Progenitor cell of endocrine pancreas (in vitro differentiated cells): ENCODE data around the gene RAD51B. TPM values are rescaled to one million over a fixed set of nuclear protein-coding genes. Genes with fewer than 3 reads are reported as not detected.

ENCODE experiments used
- DNase-seq: peaks from one replicate; pipeline ENCODE4 v3.0.0; 2021; ENCODE audit warnings: low spot score; ENCODE audit not compliant: unreplicated experiment
- H3K27ac Mint-ChIP-seq: 2 replicates; pipeline ENCODE4 v1.8.0; 2021; ENCODE audit warnings: mild to moderate bottlenecking, moderate library complexity, mixed read lengths
- H3K27me3 Mint-ChIP-seq: 2 replicates; pipeline ENCODE4 v1.8.0; 2021; ENCODE audit warnings: mixed read lengths
- H3K36me3 Mint-ChIP-seq: 2 replicates; pipeline ENCODE4 v1.8.0; 2022; ENCODE audit warnings: mixed read lengths; ENCODE audit not compliant: insufficient read depth
- H3K4me1 Mint-ChIP-seq: 2 replicates; pipeline ENCODE4 v1.8.0; 2021; ENCODE audit warnings: low read depth, mixed read lengths
- H3K4me3 Mint-ChIP-seq: 2 replicates; pipeline ENCODE4 v1.8.0; 2021; ENCODE audit warnings: low read depth, mild to moderate bottlenecking, moderate library complexity, mixed read lengths
- H3K9me3 Mint-ChIP-seq: 2 replicates; pipeline ENCODE4 v1.8.0; 2021; ENCODE audit warnings: low read depth, mixed read lengths
- total RNA-seq: library from RNA; stranded (reverse); gene quantifications from 2 replicates; pipeline ENCODE4 v1.2.1, GENCODE V29; 2021
- TF ChIP-seq, protein P1 (sequence below): fragments of 200-600 bp; sonication (generic); IDR thresholded peaks from one replicate; pipeline ENCODE4 v1.5.0; 2021; ENCODE audit warnings: antibody characterized with exemption, mild to moderate bottlenecking; ENCODE audit not compliant: unreplicated experiment

The RAD51B gene
- total RNA-seq, 1 donor from 2014 or later: 24.7 TPM

DNA sequence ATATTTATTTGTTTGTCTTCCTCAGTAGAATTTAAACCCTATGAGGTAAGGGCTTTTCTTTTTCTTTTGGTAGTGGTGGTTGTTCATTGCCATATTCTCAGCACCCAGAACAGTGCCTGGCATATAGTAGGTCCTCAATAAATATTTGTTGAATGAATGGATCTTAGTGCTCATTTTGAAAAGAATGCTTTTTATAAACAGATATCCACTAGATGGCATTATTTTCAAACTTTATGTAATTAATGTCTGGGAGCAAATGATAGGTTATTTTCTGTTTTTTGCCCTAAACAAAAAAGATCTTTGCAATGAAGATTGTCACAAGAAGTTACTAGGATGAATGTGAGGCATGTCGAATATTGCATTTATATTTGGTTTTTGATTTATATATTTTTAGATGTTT lies 64.1 kb downstream of the RAD51B start:
- no peak for DNase-seq
- no peaks in the 10 kb centered on the region for H3K9me3 Mint-ChIP-seq
- no peak overlapping the region for H3K4me3 Mint-ChIP-seq
- no peaks in the 10 kb centered on the region for H3K36me3 Mint-ChIP-seq
- no peaks in the 10 kb centered on the region for H3K27me3 Mint-ChIP-seq
- peaks cover 15% of the 10 kb centered on the region for H3K4me1 Mint-ChIP-seq
- H3K27ac Mint-ChIP-seq: no peak overlapping the region
- TF ChIP-seq, protein P1, sequence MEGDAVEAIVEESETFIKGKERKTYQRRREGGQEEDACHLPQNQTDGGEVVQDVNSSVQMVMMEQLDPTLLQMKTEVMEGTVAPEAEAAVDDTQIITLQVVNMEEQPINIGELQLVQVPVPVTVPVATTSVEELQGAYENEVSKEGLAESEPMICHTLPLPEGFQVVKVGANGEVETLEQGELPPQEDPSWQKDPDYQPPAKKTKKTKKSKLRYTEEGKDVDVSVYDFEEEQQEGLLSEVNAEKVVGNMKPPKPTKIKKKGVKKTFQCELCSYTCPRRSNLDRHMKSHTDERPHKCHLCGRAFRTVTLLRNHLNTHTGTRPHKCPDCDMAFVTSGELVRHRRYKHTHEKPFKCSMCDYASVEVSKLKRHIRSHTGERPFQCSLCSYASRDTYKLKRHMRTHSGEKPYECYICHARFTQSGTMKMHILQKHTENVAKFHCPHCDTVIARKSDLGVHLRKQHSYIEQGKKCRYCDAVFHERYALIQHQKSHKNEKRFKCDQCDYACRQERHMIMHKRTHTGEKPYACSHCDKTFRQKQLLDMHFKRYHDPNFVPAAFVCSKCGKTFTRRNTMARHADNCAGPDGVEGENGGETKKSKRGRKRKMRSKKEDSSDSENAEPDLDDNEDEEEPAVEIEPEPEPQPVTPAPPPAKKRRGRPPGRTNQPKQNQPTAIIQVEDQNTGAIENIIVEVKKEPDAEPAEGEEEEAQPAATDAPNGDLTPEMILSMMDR: peak; percentile 21

GRCh38 chr14:67886191-67886590 lies 66.6 kb downstream of the RAD51B start:
- TF ChIP-seq, protein P1: no peak
- DNase-seq: no peak
- no peaks in the 10 kb centered on the region for H3K27me3 Mint-ChIP-seq
- H3K9me3 Mint-ChIP-seq: no peaks in the 10 kb centered on the region
- no peak overlapping the region for H3K27ac Mint-ChIP-seq
- H3K4me3 Mint-ChIP-seq: no peak overlapping the region
- peaks cover 15% of the 10 kb centered on the region for H3K4me1 Mint-ChIP-seq
- no peaks in the 10 kb centered on the region for H3K36me3 Mint-ChIP-seq

DNA sequence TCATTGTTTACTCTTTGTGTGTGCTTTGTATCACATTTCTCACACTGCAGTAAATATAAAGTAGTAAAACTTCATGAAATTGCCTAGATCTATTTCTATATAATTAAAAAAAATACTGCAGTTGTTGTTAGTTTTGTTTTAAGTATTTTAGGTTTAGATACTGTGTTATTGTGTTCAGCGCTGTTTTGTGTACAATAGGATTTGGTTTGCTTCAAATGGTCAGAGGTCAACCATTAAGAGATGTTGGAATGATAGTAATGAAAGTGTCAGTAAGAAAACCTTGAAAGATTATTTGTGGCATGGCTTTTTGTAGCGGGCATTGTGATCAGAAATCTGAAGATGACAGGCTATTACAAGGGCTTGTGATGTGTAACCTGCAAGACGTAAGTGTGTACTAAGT lies 67.9 kb downstream of the RAD51B start:
- Mint-ChIP-seq H3K27ac (no peak overlapping the region), H3K4me3 (no peak overlapping the region), H3K36me3 (no peaks in the 10 kb centered on the region), H3K27me3 (no peaks in the 10 kb centered on the region), H3K4me1 (peaks cover 16% of the 10 kb centered on the region), H3K9me3 (no peaks in the 10 kb centered on the region)
- TF ChIP-seq, protein P1: no peak
- no peak for DNase-seq

DNA sequence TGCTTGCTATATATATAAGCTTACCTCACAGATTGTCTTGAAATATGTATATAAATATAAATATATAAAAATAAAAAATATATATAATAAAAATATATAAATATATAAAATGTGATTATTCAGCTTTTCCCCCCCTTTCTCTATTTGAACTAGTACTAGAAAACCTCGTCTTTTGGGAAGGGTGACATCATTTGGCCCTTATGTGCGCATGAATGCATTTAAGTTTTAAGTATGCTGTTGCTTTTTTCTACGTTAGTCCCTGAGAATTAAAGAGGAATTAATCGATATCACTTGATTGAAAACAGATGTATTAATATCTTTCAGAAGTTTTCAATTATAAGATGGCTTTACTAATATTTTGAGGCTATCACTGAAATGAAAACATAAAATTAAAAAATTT lies 69.9 kb downstream of the RAD51B start:
- no peak for DNase-seq
- no peaks in the 10 kb centered on the region for H3K9me3 Mint-ChIP-seq
- H3K36me3 Mint-ChIP-seq: no peaks in the 10 kb centered on the region
- H3K4me1 Mint-ChIP-seq: peaks cover 22% of the 10 kb centered on the region
- H3K27me3 Mint-ChIP-seq: no peaks in the 10 kb centered on the region
- TF ChIP-seq, protein P1: no peak
- no peak overlapping the region for H3K4me3 Mint-ChIP-seq
- no peak overlapping the region for H3K27ac Mint-ChIP-seq

DNA sequence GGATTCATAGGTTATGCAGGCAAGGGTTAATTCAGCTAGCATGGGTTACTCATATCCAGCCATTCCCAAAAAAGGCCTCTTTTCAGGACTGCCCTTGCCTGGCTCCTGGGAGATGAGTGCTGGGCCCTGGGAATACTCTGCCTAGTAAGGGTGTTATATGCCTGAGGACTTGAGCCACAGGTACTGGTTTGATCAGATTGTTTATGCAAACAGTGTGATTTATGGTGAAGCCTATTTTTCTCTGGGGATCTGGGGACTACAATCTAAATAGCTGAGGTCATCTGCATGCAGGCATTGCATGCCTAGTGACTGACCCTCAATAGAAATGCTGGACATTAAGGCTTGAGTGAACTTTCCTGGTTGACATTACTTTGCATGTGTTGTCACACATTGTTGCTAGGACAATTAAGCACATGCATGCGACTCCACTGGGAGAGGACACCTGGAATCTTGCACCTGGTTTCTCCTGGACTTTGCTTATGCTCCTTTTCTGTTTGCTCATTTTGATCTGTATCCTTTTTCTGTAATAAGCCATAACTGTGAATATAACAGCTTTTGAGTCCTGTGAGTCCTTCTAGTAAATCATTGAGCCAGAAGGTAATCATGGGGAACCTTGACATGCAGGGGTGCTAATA lies 73.0 kb downstream of the RAD51B start:
- TF ChIP-seq, protein P1: no peak
- Mint-ChIP-seq H3K4me1 (peaks cover 12% of the 10 kb centered on the region), H3K4me3 (no peak overlapping the region)

More for the DNA sequence above, 73.0 kb downstream of the RAD51B start:
- peak overlapping the region; percentile 5 for H3K27ac Mint-ChIP-seq
- no peak for DNase-seq
- no peaks in the 10 kb centered on the region for H3K9me3 Mint-ChIP-seq
- H3K36me3 Mint-ChIP-seq: no peaks in the 10 kb centered on the region
- no peaks in the 10 kb centered on the region for H3K27me3 Mint-ChIP-seq
